Neural cell (in vitro differentiated cells): ENCODE results near the gene GRB14.

Source experiments
- CTCF ChIP-seq: fragments of 450-650 bp; IDR thresholded peaks from 2 replicates; pipeline ENCODE4 v1.5.1; 2014; ENCODE audit warnings: antibody characterized with exemption, mild to moderate bottlenecking, moderate library complexity; ENCODE audit not compliant: poor library complexity, severe bottlenecking
- EP300 ChIP-seq: fragments of 450-650 bp; conservative IDR thresholded peaks from 2 replicates; pipeline ENCODE4 v1.6.1; 2014; ENCODE audit warnings: antibody characterized with exemption, mild to moderate bottlenecking, moderate library complexity; ENCODE audit not compliant: poor library complexity, severe bottlenecking
- EZH2 ChIP-seq: fragments of 200-600, 300-800 bp; shearing (Covaris generic), sonication (generic); IDR thresholded peaks from 2 replicates; pipeline ENCODE4 v1.6.1; 2014; ENCODE audit warnings: antibody characterized with exemption, low read length, borderline replicate concordance, mild to moderate bottlenecking; ENCODE audit not compliant: insufficient read depth, poor library complexity, severe bottlenecking
- POLR2AphosphoS5 ChIP-seq: IDR thresholded peaks from 2 replicates; pipeline ENCODE4 v1.6.1; 2012
- RAD21 ChIP-seq: fragments of 450-650 bp; conservative IDR thresholded peaks from 2 replicates; pipeline ENCODE4 v1.6.1; 2014; ENCODE audit warnings: antibody characterized with exemption, mild to moderate bottlenecking, moderate library complexity
- REST ChIP-seq: IDR thresholded peaks from 2 replicates; pipeline ENCODE4 v1.6.1; 2012; ENCODE audit warnings: borderline replicate concordance
- TAF1 ChIP-seq: IDR thresholded peaks from 2 replicates; pipeline ENCODE4 v1.6.1; 2012; ENCODE audit warnings: low read depth

- TF ChIP-seq CTCF (no peak), EZH2 (no peak), EP300 (no peak), POLR2AphosphoS5 (no peak), REST (no peak), TAF1 (no peak), RAD21 (no peak)
Measured at GRCh38 chr2:164545484-164545883, 75.8 kb downstream of the GRB14 start.
